IMR-90 (cell line): ENCODE results near the gene PLA2G2D.

ENCODE experiments used
- CTCF ChIP-seq: conservative IDR thresholded peaks from 2 replicates; pipeline ENCODE4 v1.5.1; 2012; ENCODE audit warnings: mild to moderate bottlenecking, low read depth, low read length, improper control_type of control experiment
- ELK1 ChIP-seq: fragments of 150-350 bp; IDR thresholded peaks from 2 replicates; pipeline ENCODE4 v1.6.1; 2016; ENCODE audit warnings: low read depth, mild to moderate bottlenecking, low read length, moderate library complexity, borderline replicate concordance
- MAFK ChIP-seq: IDR thresholded peaks from 2 replicates; pipeline ENCODE4 v1.6.1; 2012; ENCODE audit warnings: low read depth, low read length, improper control_type of control experiment
- NFE2L2 ChIP-seq: fragments of 150-350 bp; IDR thresholded peaks from 2 replicates; pipeline ENCODE4 v1.6.1; 2016; ENCODE audit warnings: low read depth, mild to moderate bottlenecking, low read length
- POLR2A ChIP-seq: IDR thresholded peaks from 2 replicates; pipeline ENCODE4 v1.6.1; 2012; ENCODE audit warnings: mild to moderate bottlenecking, low read depth, low read length
- RFX5 ChIP-seq: IDR thresholded peaks from 2 replicates; pipeline ENCODE4 v1.8.0; 2012; ENCODE audit warnings: low read depth, mild to moderate bottlenecking, low read length, moderate library complexity
- USF2 ChIP-seq: fragments of 150-350 bp; IDR thresholded peaks from 2 replicates; pipeline ENCODE4 v1.6.1; 2017; ENCODE audit warnings: mild to moderate bottlenecking, antibody characterized with exemption, low read length, low read depth

GRCh38 chr1:20137604-20138003 lies 18.3 kb upstream of the PLA2G2D start:
- TF ChIP-seq USF2: no peak
- no peak for TF ChIP-seq CTCF
- no peak for TF ChIP-seq MAFK
- no peak for TF ChIP-seq POLR2A
- no peak for TF ChIP-seq ELK1
- TF ChIP-seq RFX5: no peak
- no peak for TF ChIP-seq NFE2L2
